GM19193 (cell line): Measurements from ENCODE around the gene TROAP.

Experiments used
- POLR2A ChIP-seq: IDR thresholded peaks from 4 replicates; pipeline ENCODE4 v1.6.1; 2011; ENCODE audit not compliant: insufficient read depth, insufficient read length; ENCODE audit errors: extremely low read depth

The TROAP gene

GRCh38 chr12:49293056-49293956, 29.7 kb upstream of the TROAP start:
- TF ChIP-seq POLR2A = no peak

GRCh38 chr12:49294086-49294803, 28.8 kb upstream of the TROAP start:
- TF ChIP-seq POLR2A = no peak

DNA sequence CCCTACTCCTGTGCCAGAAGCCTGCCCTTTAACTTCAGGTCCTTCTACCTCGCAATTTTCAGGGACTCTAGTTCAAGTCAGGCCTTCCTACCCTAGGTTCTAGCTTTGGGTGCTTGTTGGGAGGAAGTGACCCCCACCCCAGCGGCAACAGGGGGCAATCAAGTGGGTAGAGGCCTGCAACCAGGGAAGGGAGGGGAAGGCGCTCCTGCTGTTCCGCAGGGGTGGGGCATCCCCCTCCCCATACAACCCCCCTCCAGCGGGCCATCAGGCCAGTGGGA, 28.3 kb upstream of the TROAP start:
- no peak for TF ChIP-seq POLR2A

DNA sequence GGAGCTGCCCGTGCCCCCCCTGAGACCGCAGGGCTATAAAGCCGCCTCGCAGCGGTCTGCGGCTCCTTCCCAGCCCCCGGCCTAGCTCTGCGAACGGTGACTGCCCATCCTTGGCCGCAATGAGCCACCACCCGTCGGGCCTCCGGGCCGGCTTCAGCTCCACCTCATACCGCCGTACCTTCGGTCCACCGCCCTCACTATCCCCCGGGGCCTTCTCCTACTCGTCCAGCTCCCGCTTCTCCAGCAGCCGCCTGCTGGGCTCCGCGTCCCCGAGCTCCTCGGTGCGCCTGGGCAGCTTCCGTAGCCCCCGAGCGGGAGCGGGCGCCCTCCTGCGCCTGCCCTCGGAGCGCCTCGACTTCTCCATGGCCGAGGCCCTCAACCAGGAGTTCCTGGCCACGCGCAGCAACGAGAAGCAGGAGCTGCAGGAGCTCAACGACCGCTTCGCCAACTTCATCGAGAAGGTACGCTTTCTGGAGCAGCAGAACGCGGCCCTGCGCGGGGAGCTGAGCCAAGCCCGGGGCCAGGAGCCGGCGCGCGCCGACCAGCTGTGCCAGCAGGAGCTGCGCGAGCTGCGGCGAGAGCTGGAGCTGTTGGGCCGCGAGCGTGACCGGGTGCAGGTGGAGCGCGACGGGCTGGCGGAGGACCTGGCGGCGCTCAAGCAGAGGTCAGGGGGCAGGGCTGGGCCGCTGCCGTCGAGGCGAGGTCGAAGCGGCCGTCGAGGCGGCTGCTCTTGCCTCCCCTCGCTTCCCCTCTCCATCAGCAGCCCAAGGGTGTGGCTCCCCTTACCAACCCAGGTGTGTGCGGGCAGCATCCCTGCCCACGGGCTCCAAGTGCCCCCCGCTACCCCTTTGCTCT, 27.7 kb upstream of the TROAP start, which contains the start of gene PRPH:
Gene PRPH (plus strand): TSS at position 66 of the 855 bp plus-strand sequence. CDS start 54 bp downstream, at position 120.
- no peak for TF ChIP-seq POLR2A

DNA sequence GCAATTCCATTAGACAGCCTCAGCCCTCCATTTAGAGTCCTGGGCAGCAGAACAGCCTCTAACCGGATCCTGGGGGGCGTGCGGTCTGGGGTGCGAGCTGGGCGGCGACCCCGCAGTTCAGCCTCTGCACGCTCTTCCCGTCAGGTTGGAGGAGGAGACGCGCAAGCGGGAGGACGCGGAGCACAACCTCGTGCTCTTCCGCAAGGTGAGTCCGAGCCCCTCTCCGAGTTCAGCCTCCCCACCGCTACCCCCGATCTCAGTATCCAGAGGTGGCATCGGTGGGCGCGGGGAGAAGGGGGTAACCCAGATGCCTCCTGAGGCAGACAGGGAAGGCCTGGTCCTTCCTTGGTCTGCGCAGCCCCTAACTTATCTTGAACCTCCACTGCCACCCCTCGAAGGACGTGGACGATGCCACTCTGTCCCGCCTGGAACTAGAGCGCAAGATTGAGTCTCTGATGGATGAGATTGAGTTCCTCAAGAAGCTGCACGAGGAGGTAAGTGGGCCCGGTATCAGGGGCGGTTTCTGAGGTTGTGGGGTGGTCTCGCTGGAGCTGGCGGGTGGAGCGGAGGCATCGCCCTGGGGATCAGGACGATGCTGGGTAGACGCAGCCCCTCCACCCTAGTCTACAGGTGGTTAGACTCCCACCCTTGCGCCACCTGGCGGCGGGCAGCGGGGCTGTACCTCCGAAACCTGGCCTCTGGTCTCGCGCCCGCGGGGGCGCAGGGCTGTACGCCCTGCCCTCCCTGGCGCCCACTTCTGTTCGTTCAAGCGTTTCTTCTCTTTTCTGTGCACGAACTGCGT, 26.8 kb upstream of the TROAP start:
- TF ChIP-seq POLR2A = no peak

DNA sequence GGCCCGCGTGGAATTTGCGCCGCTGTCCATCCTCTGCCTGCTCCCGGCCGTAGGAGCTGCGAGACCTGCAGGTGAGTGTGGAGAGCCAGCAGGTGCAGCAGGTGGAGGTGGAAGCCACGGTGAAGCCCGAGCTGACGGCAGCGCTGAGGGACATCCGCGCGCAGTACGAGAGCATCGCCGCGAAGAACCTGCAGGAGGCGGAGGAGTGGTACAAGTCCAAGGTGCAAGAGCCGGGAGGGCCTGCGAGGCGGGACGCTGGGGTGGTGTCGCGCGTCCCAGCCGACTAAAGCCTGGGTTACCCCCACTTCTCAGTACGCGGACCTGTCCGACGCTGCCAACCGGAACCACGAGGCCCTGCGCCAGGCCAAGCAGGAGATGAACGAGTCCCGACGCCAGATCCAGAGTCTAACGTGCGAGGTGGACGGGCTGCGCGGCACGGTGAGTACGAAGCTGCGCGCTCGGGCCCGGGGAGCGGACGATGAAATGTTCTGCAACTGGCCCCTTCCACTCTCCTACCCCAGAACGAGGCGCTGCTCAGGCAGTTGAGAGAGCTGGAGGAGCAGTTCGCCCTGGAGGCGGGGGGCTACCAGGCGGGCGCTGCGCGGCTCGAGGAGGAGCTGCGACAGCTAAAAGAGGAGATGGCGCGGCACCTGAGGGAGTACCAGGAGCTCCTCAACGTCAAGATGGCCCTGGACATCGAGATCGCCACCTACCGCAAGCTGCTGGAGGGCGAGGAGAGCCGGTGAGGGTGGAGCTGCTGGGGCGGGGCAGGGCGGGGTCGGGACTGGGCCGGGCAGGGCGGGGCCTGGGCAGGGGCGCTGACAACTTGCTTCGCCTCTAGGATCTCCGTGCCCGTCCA, 26.0 kb upstream of the TROAP start:
- no peak for TF ChIP-seq POLR2A

DNA sequence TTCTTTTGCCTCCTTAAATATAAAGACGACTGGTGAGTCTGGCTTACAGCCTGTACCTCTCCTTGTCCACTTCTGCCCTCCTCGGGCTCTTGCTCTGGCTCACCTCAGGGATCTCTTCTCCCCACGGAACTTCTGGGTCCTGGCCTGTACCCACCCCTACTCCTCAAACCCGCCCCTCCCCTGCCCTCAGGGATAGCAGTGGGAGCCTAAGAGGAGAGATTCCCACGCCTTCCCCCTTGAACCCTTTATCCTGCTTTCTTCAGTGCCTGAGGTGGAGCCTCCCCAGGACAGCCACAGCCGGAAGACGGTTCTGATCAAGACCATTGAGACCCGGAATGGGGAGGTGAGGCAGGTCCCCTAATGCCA, 25.4 kb upstream of the TROAP start:
- TF ChIP-seq POLR2A = no peak

- TF ChIP-seq POLR2A = no peak
Measured at GRCh38 chr12:49298160-49298559, 24.9 kb upstream of the TROAP start.

GRCh38 chr12:49301760-49302159, 21.3 kb upstream of the TROAP start:
- no peak for TF ChIP-seq POLR2A

DNA sequence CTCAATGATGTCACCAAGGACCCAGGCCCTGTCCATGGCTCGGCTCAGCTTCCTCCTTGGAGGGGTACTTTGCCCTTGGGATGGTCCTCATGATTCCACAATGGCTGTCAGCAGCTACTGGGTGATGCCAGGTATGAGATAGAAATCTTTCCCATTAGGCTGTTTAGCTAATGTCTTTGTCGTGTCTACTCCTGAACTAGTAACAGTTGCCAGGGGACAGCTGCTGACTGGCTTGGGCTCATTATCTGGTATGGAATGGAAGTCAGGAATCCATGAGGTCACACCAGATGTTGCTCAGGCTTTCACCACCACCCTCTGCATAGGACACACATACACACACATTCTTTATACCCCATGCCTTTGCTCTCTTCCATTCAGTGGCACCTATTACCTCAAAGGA, 18.9 kb upstream of the TROAP start:
- no peak for TF ChIP-seq POLR2A

GRCh38 chr12:49305762-49306510, 17.1 kb upstream of the TROAP start:
- TF ChIP-seq POLR2A = no peak

DNA sequence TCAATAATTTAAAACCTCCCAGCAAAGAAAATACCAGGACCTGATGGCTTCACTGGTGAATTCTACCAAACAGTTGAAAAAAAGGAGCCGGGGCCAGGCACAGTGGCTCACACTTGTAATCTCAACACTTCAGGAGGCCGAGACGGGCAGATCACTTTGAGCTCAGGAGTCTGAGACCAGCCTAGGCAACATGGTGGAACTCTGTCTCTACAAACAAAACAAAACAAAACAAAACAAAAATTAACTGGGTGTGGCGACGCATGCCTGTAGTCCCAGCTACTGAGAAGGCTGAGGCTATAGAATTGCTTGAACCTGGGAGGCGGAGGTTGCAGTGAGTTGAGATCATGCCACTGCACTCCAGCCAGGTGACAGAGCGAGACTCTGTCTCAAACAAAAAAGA, 13.7 kb upstream of the TROAP start:
- TF ChIP-seq POLR2A = no peak

DNA sequence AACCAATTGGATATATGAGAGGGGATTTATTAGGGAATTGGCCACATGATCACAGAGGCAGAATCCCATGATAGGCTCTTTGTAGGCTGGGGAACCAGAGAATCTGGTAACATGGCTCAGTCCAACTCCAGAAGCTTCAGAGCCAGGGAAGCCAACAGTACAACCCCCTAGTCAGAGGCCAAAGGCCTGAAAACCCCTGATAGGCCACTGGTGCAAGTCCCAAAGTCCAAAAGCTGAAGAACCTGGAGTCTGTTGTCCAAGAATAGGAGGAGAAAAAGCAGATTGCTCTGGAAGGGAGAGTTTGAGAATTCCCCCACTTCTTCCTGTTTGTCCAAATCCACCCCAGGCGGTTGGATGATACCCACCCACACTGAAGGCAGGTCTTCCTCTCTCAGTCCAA, 8.2 kb upstream of the TROAP start:
- no peak for TF ChIP-seq POLR2A

DNA sequence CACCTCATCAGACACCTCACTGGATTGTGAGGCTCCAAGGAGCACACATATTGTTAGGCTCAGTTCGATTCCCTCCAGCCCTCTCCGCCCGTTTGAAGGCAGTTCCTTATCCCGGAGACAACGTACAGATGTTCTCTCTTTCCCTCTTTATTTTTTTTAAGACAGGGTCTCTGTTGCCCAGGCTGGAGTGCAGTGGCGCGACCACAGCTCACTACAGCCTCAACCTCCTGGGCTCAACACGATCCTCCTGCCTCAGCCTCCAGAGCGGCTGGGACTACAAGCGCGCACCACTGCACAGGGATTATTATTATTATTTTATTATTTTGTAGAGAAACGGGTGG, 718 bp upstream of the TROAP start:
- TF ChIP-seq POLR2A = no peak
